Stomach (tissue), 9 donors: ENCODE results near the gene BTN2A1. TPM values are rescaled to one million over a fixed set of nuclear protein-coding genes. Genes with fewer than 3 reads are reported as not detected.

ENCODE experiments used
- DNase-seq, 2 donors: peaks; one replicate each; pipeline versions ENCODE4 v3.0.0 to v3.0.0-alpha.2; 2013 to 2019
- H3K27ac ChIP-seq, 5 donors: fragments of 200-600 bp in 4 of 5; sonication (generic) in 4 of 5; one replicate each; pipeline ENCODE4 v1.5.1; 2013 to 2019; ENCODE audit warnings: mild to moderate bottlenecking in 1 of 5, moderate library complexity in 1 of 5
- H3K27me3 ChIP-seq, 3 donors: fragments of 200-600 bp; sonication (generic); one replicate each; pipeline ENCODE4 v1.5.1; 2017 to 2019; ENCODE audit warnings: mixed run types in 1 of 3
- H3K36me3 ChIP-seq, 4 donors: fragments of 200-600 bp; sonication (generic); 1 replicate in 3 of 4; 2 replicates in 1 of 4; pipeline ENCODE4 v1.5.1; 2016 to 2019
- H3K4me1 ChIP-seq, 4 donors: fragments of 200-600 bp; sonication (generic); one replicate each; pipeline ENCODE4 v1.5.1; 2016 to 2019
- H3K4me3 ChIP-seq, 4 donors: fragments of 200-600 bp; sonication (generic) in 3 of 4; one replicate each; pipeline ENCODE4 v1.5.1; 2016 to 2019; ENCODE audit warnings: mild to moderate bottlenecking in 1 of 4
- H3K9me3 ChIP-seq, 4 donors: fragments of 200-600 bp; sonication (generic); one replicate each; pipeline ENCODE4 v1.5.1; 2016 to 2019
- EP300 ChIP-seq: sonication (generic); formaldehyde crosslinking; IDR thresholded peaks from one replicate; pipeline ENCODE4 v1.6.1; 2017; ENCODE audit warnings: antibody characterized with exemption
- POLR2A ChIP-seq, 4 donors: fragments of 450-650 bp; IDR thresholded peaks; one replicate each; pipeline ENCODE4 v1.6.1; 2016; ENCODE audit warnings: antibody characterized with exemption in 4 of 4, control low read depth in 2 of 4, mild to moderate bottlenecking in 1 of 4, moderate library complexity in 1 of 4
- POLR2AphosphoS5 ChIP-seq, 3 donors: sonication (generic); formaldehyde crosslinking; IDR thresholded peaks; one replicate each; pipeline ENCODE4 v1.6.1; 2016; ENCODE audit warnings: antibody characterized with exemption in 3 of 3
- WGBS, 5 donors: extraction: QIAGEN DNeasy Blood & Tissue Kit in 3 of 5; methylation state at CpG; one replicate each; pipeline versions ENCODE4 v1.1.5 to v1.1.7; 2013 to 2018; 5-methylcytosine and 5-hydroxymethylcytosine counted together
- intact Hi-C: fragments of 100-400 bp; cut with DNase I; formaldehyde crosslinking; loops from one replicate; pipeline ENCODE4 v1.15.1; 2023; ENCODE audit warnings: low total_unique reads
- polyA plus RNA-seq, 3 donors: library from polyadenylated mRNA; stranded (reverse); fragments of 200-250 nt; gene quantifications; one replicate each; pipeline ENCODE4 v1.2.3, GENCODE V29; 2013
- total RNA-seq, 5 donors: library from RNA; depleted of rRNA; stranded (reverse); fragments of >200 nt; gene quantifications; one replicate each; pipeline versions ENCODE4 v1.1.0 to v1.2.3, GENCODE V29; 2014 to 2016
- TF ChIP-seq, protein P1 (sequence below), 7 experiments: fragments of 450-650 bp in 4 of 7; fragments of 200-600 bp in 3 of 7; sonication (generic) in 3 of 7; IDR thresholded peaks; one replicate each; pipeline ENCODE4 v1.5.1; 2016 to 2019; ENCODE audit warnings: antibody characterized with exemption in 7 of 7, control low read depth in 2 of 7, mild to moderate bottlenecking in 1 of 7
- donor health status: healthy with polysubstance abuse.
- donor health status: Bipolar disorder and iron deficiency.
- donor health status: healthy.

Gene BTN2A1
- total and polyA plus RNA-seq, 8 donors = 2.9 to 16.9 (median 10.7) TPM

DNA sequence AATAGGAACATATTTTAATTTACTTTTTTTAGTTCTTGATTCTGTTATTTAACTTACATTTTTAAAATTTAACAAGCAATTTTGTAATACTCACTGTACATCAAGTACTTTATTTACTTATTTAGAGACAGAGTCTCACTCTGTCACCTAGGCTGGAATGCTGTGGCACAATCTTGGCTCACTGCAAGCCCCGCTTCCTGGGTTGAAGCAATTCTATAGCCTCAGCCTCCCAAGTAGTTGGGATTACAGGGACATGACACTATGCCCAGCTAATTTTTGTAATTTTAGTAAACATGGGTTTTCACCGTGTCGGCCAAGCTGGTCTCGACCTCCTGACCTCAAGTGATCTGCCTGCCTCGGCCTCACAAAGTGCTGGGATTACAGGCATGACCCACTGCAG, 10.5 kb upstream of the BTN2A1 start:
- 90 to 97% (median 92%) methylated on average over 5 of the region's 5 CpGs for WGBS, 5 donors
- no peak for TF ChIP-seq EP300
- DNase-seq = no peak

DNA sequence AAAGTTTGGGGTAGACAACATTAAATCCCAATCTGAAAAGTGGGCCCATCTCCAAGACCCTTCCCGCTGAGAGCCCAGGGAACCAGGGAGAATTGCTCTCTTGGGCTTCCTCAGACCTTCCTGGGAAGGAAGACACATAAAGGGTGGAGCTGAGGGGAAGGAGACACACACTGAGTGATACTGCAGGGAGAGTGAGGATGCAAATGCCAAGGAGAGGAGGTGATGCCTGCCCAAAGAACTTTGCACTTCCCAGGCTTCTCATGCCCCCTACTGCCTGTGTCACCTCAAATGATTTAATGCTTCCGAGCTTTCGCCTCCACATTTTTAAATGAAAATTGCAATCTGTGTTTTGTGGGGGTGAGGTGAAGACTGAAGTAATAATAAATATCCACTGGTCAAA, 7.5 kb upstream of the BTN2A1 start:
- no peaks in the 10 kb centered on the region for H3K4me1 ChIP-seq

More for the DNA sequence above, 10.5 kb upstream of the BTN2A1 start:
- H3K27ac ChIP-seq = no peak overlapping the region
- intact Hi-C loops = no loop called here
- no peak overlapping the region for H3K4me3 ChIP-seq
- H3K27me3 ChIP-seq = no peaks in the 10 kb centered on the region
- H3K4me1 ChIP-seq = peaks cover under 1 to 8% (median 6%) of the 10 kb centered on the region in 4 donors
- H3K9me3 ChIP-seq = no peaks in the 10 kb centered on the region
- H3K36me3 ChIP-seq = peaks cover 2 to 68% (median 64%) of the 10 kb centered on the region in 4 donors

DNA sequence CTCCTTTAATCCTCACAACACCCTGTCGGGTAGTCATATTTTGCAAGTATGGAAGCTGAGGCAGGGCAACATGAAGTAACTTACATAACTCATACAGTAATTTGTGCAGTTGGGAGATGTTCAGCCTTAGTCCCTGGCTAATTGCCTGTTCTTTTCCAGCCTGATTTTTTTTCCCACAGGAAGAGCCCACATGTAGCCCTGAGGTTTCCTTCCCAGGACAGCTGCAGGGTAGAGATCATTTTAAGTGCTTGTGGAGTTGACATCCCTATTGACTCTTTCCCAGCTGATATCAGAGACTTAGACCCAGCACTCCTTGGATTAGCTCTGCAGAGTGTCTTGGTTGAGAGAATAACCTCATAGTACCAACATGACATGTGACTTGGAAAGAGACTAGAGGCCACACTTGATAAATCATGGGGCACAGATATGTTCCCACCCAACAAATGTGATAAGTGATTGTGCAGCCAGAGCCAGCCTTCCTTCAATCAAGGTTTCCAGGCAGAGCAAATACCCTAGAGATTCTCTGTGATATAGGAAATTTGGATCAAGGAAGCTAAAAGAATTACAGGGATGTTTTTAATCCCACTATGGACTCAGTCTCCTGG, 5.0 kb upstream of the BTN2A1 start:
- intact Hi-C loops = no loop called here
- DNase-seq = no peak
- no peaks in the 10 kb centered on the region for H3K9me3 ChIP-seq
- H3K27me3 ChIP-seq = no peaks in the 10 kb centered on the region
- WGBS, 5 donors = 82 to 98% (median 88%) methylated on average over 1 of the region's 1 CpG
- no peak overlapping the region for H3K4me3 ChIP-seq
- H3K36me3 ChIP-seq = peaks cover 2 to 37% (median 35%) of the 10 kb centered on the region in 4 donors
- H3K27ac ChIP-seq = no peak overlapping the region
- H3K4me1 ChIP-seq = peaks cover 0 to 11% (median 7%) of the 10 kb centered on the region in 4 donors
- TF ChIP-seq POLR2A (IDR thresholded peaks at IDR 0.05) = no peak
- TF ChIP-seq EP300 = no peak
- no peak for TF ChIP-seq POLR2AphosphoS5 (IDR thresholded peaks at IDR 0.05)
- TF ChIP-seq, protein P1, sequence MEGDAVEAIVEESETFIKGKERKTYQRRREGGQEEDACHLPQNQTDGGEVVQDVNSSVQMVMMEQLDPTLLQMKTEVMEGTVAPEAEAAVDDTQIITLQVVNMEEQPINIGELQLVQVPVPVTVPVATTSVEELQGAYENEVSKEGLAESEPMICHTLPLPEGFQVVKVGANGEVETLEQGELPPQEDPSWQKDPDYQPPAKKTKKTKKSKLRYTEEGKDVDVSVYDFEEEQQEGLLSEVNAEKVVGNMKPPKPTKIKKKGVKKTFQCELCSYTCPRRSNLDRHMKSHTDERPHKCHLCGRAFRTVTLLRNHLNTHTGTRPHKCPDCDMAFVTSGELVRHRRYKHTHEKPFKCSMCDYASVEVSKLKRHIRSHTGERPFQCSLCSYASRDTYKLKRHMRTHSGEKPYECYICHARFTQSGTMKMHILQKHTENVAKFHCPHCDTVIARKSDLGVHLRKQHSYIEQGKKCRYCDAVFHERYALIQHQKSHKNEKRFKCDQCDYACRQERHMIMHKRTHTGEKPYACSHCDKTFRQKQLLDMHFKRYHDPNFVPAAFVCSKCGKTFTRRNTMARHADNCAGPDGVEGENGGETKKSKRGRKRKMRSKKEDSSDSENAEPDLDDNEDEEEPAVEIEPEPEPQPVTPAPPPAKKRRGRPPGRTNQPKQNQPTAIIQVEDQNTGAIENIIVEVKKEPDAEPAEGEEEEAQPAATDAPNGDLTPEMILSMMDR (IDR thresholded peaks at IDR 0.05) = no peak

More for the DNA sequence above, 7.5 kb upstream of the BTN2A1 start:
- TF ChIP-seq EP300 (no peak), POLR2A (IDR thresholded peaks at IDR 0.05) (no peak), POLR2AphosphoS5 (IDR thresholded peaks at IDR 0.05) (no peak)
- TF ChIP-seq, protein P1 (IDR thresholded peaks at IDR 0.05) = no peak
- Histone ChIP-seq H3K4me3 (no peak overlapping the region), H3K27me3 (no peaks in the 10 kb centered on the region), H3K27ac (no peak overlapping the region), H3K9me3 (no peaks in the 10 kb centered on the region), H3K36me3 (peaks cover 2 to 55% (median 52%) of the 10 kb centered on the region in 4 donors)
- no peak for DNase-seq
- intact Hi-C loops = no loop called here
- WGBS, 5 donors = 91 to 95% (median 91%) methylated on average over 3 of the region's 3 CpGs

DNA sequence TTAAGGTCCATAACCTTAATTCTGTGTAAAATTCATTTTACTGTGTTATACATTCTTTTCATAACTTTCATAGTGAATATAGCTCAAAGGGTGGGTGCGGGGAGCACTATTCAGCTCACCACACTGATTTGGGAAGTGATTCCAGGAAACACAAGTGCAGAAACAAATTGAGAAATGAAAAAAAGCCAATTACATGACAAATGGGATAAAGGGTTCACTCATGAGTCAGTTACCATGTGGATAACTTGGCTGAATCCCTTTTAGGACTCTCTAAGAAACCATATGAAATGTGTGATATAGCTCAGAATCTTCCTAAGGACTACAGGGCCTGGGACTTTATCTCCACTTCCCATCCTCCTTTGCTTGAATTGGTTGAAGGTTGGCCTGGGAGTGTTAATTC, 3.1 kb upstream of the BTN2A1 start:
- no peak for DNase-seq
- no peaks in the 10 kb centered on the region for H3K9me3 ChIP-seq
- intact Hi-C loops = no loop called here
- no peak for TF ChIP-seq EP300
- no peak for TF ChIP-seq POLR2AphosphoS5 (IDR thresholded peaks at IDR 0.05)
- TF ChIP-seq, protein P1 (IDR thresholded peaks at IDR 0.05) = no peak
- TF ChIP-seq POLR2A (IDR thresholded peaks at IDR 0.05) = no peak
- 76 to 97% (median 94%) methylated on average over 1 of the region's 1 CpG for WGBS, 5 donors
- H3K27ac ChIP-seq = no peak overlapping the region
- H3K4me1 ChIP-seq = peaks cover 12 to 23% (median 15%) of the 10 kb centered on the region in 4 donors
- H3K27me3 ChIP-seq = no peaks in the 10 kb centered on the region
- peaks cover 1 to 26% (median 22%) of the 10 kb centered on the region in 4 donors for H3K36me3 ChIP-seq
- no peak overlapping the region for H3K4me3 ChIP-seq

DNA sequence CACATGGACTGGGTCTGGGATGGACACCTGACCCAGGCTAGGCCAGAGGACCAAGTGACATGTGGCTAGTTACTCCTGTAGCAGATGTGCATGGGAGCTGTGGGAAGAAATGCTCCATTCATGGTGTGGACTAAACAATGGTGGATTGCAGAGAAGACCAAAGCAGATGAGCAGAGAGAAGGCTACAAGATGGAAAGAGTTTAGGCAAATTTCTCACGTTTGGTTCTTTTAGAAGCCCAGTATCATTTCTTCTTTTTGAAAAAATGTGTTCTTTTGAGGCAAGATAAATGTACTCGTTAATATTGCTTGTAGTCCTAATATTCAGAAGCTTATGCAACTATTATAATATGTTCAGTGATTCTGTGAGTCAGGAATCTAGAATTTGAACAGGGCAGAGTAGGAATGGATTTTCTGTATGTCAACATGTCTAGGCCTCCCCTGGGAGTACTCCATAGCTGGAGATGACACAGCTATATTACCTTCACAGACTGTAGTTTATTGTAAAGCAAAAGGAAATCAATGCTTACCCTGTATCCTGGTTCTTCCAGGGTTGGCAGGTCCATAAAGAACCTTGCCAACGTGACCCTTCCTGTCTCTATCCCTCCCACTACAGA, 2.3 kb upstream of the BTN2A1 start:
- H3K9me3 ChIP-seq = no peaks in the 10 kb centered on the region
- H3K4me1 ChIP-seq = peaks cover 21 to 31% (median 24%) of the 10 kb centered on the region in 4 donors
- H3K27ac ChIP-seq = no peak overlapping the region
- H3K36me3 ChIP-seq = peaks cover 6 to 22% (median 22%) of the 10 kb centered on the region in 4 donors
- no peak for TF ChIP-seq POLR2A (IDR thresholded peaks at IDR 0.05)
- TF ChIP-seq POLR2AphosphoS5 (IDR thresholded peaks at IDR 0.05) = no peak
- TF ChIP-seq, protein P1 (IDR thresholded peaks at IDR 0.05) = no peak
- TF ChIP-seq EP300 = no peak
- H3K27me3 ChIP-seq = no peaks in the 10 kb centered on the region
- intact Hi-C loops = no loop called here
- H3K4me3 ChIP-seq = no peak overlapping the region
- DNase-seq = no peak
- 83 to 94% (median 90%) methylated on average over 3 of the region's 3 CpGs for WGBS, 5 donors
